Activated CD8-positive, alpha-beta T cell treated with anti-CD3 and anti-CD28 coated beads, Interleukin-2, amount 10 ng/mL, durations not matched to agents 7 days and 5 days (primary cell): ENCODE measurements around the gene SEMA5A. TPM values are rescaled to one million over a fixed set of nuclear protein-coding genes. Genes with fewer than 3 reads are reported as not detected.
A peak's percentile ranks its signal among the peaks of the same experiment; 100 is the strongest.

Experiments
- ATAC-seq: fragments of 150-1000 bp; cut with Tn5 transposase; one replicate; pipeline ENCODE4 v1.10.0; 2021; ENCODE audit warnings: moderate library complexity
- CTCF ChIA-PET: fragments of 350-600 bp; sonication (Branson Sonifier 250); formaldehyde crosslinking; loops from one replicate; lab custom pipeline; 2021; ENCODE audit warnings: antibody characterized with exemption; lab: Charles Lee
- POLR2A ChIA-PET: fragments of 350-600 bp; sonication (Branson Sonifier 250); formaldehyde crosslinking; loops from one replicate; lab custom pipeline; 2021; ENCODE audit warnings: antibody characterized with exemption; lab: Charles Lee
- DNase-seq: peaks from one replicate; pipeline ENCODE4 v3.0.0-alpha.2; 2020
- H3K27ac Mint-ChIP-seq: one replicate; pipeline ENCODE4 v1.8.0; 2021; ENCODE audit warnings: mild to moderate bottlenecking, mixed read lengths
- H3K27me3 Mint-ChIP-seq: one replicate; pipeline ENCODE4 v1.8.0; 2021; ENCODE audit warnings: low read depth, mixed read lengths
- H3K36me3 Mint-ChIP-seq: one replicate; pipeline ENCODE4 v1.8.0; 2021; ENCODE audit warnings: low read depth, mixed read lengths
- H3K4me1 Mint-ChIP-seq: one replicate; pipeline ENCODE4 v1.8.0; 2021; ENCODE audit warnings: low read depth, mixed read lengths
- H3K4me3 Mint-ChIP-seq: one replicate; pipeline ENCODE4 v1.8.0; 2021; ENCODE audit warnings: mild to moderate bottlenecking, mixed read lengths
- H3K9me3 Mint-ChIP-seq: one replicate; pipeline ENCODE4 v1.8.0; 2022; ENCODE audit warnings: mixed read lengths; ENCODE audit not compliant: insufficient read depth
- total RNA-seq, 2 experiments: library from RNA; stranded (reverse); gene quantifications; one replicate each; pipeline ENCODE4 v1.2.3, GENCODE V29; 2021

The SEMA5A gene
- total RNA-seq, 2 experiments from 2014 or later, result not detected

- Mint-ChIP-seq H3K4me1 (no peaks in the 10 kb centered on the region), H3K4me3 (no peak overlapping the region), H3K9me3 (no peaks in the 10 kb centered on the region), H3K27ac (no peak overlapping the region), H3K27me3 (no peaks in the 10 kb centered on the region), H3K36me3 (no peaks in the 10 kb centered on the region)
- POLR2A ChIA-PET, result no interaction called here
- ATAC-seq, result no peak
- CTCF ChIA-PET, result no interaction called here
- no peak for DNase-seq
Measured at GRCh38 chr5:9376363-9377117, 169.3 kb downstream of the SEMA5A start.

DNA sequence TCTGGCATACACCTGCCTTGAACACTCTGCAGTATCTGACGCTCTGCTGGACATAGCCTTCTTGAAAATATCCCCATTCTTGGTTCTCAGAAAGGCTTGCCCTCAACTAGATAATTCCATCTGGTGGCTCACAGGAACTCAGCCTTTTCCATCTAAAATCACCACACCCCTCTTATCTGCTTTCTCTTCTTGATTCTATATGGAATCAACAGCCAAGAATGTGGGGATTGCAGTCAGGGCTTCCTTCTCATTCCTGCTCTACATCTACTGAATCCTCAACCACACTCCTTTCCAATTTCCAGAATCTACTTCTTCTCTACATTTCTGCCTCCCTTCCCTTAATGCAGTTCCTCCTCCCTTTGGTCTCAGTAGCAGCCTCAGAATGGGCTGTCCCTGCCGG, 170.1 kb downstream of the SEMA5A start:
- Mint-ChIP-seq H3K4me3 (no peak overlapping the region), H3K4me1 (no peaks in the 10 kb centered on the region), H3K36me3 (no peaks in the 10 kb centered on the region), H3K27me3 (no peaks in the 10 kb centered on the region), H3K27ac (no peak overlapping the region), H3K9me3 (no peaks in the 10 kb centered on the region)
- ATAC-seq (no peak), DNase-seq (no peak)
- CTCF ChIA-PET, result no interaction called here
- POLR2A ChIA-PET, result no interaction called here

DNA sequence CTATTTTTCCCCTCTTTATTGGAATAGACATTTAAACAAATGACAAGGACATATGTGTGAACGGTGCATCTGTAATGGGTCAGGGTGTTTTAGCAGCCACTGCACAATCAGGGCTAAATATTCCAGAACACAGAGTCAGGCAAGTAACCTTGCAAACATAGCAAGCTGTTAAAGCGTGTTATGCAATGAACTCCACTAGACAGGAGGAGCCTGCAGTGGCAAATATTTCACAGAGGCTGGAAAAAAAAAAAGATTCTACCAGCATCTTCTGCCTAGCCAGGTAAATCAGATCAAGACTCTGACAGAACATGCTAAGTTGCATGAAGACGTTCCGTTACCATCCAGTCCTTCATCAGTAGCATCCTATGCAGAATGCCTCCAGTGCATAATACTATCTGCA, 171.8 kb downstream of the SEMA5A start:
- DNase-seq, result no peak
- ATAC-seq, result no peak
- H3K4me1 Mint-ChIP-seq, result no peaks in the 10 kb centered on the region
- POLR2A ChIA-PET, result no interaction called here
- no peaks in the 10 kb centered on the region for H3K36me3 Mint-ChIP-seq
- peaks cover 5% of the 10 kb centered on the region for H3K9me3 Mint-ChIP-seq
- no peaks in the 10 kb centered on the region for H3K27me3 Mint-ChIP-seq
- H3K4me3 Mint-ChIP-seq, result no peak overlapping the region
- H3K27ac Mint-ChIP-seq, result no peak overlapping the region
- CTCF ChIA-PET, result no interaction called here

- no peak for DNase-seq
- H3K4me3 Mint-ChIP-seq, result no peak overlapping the region
- peaks cover 5% of the 10 kb centered on the region for H3K9me3 Mint-ChIP-seq
- ChIA-PET CTCF (no interaction called here), POLR2A (no interaction called here)
- no peaks in the 10 kb centered on the region for H3K36me3 Mint-ChIP-seq
- no peak overlapping the region for H3K27ac Mint-ChIP-seq
- no peak for ATAC-seq
- no peaks in the 10 kb centered on the region for H3K4me1 Mint-ChIP-seq
- H3K27me3 Mint-ChIP-seq, result no peaks in the 10 kb centered on the region
Measured at GRCh38 chr5:9373571-9373970, 172.3 kb downstream of the SEMA5A start.

DNA sequence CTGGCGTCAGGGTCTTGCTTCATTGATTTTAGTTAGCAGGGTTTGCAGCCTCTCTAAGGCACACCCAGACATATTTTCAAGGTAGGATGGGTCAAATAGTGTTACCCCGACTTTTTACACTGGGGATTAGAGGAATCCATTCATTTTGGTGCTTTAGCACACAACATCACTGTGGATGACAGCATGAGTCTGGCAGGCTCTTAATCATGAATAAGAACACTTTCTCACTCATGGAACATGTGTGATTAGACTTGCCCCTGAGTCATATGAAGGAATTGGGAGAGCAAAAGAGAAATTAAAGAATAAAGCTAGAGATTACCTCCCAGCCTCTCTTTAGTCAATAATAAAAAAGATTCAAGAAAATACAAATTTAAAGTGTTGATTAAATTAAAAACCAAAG, 175.6 kb downstream of the SEMA5A start:
- DNase-seq (no peak), ATAC-seq (no peak)
- peaks cover 5% of the 10 kb centered on the region for H3K9me3 Mint-ChIP-seq
- POLR2A ChIA-PET, result no interaction called here
- H3K27ac Mint-ChIP-seq, result no peak overlapping the region
- no peaks in the 10 kb centered on the region for H3K27me3 Mint-ChIP-seq
- H3K4me3 Mint-ChIP-seq, result no peak overlapping the region
- no peaks in the 10 kb centered on the region for H3K4me1 Mint-ChIP-seq
- H3K36me3 Mint-ChIP-seq, result no peaks in the 10 kb centered on the region
- CTCF ChIA-PET, result no interaction called here

DNA sequence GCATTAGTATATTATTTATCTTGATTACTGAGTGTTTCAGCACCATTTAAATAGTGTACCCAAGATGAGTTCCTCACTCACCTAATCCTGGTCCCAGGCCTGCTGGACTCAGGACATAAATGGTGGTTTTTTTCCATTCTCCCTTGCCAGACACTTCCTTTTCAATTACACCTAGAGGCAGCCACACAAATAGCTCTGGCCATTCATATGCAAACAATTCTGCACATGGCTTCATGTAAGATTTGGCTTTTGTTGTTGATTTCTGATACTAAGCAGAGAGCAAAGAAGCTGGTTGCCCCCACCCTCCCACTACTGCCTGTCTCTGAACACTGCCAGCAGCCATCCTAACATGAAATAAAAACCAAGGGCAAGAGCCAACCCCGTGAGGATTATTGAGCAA, 180.4 kb downstream of the SEMA5A start:
- H3K36me3 Mint-ChIP-seq, result no peaks in the 10 kb centered on the region
- H3K4me3 Mint-ChIP-seq, result no peak overlapping the region
- no peaks in the 10 kb centered on the region for H3K27me3 Mint-ChIP-seq
- no peak for DNase-seq
- peaks cover 5% of the 10 kb centered on the region for H3K9me3 Mint-ChIP-seq
- ChIA-PET POLR2A (no interaction called here), CTCF (no interaction called here)
- no peak for ATAC-seq
- no peaks in the 10 kb centered on the region for H3K4me1 Mint-ChIP-seq
- H3K27ac Mint-ChIP-seq, result no peak overlapping the region

DNA sequence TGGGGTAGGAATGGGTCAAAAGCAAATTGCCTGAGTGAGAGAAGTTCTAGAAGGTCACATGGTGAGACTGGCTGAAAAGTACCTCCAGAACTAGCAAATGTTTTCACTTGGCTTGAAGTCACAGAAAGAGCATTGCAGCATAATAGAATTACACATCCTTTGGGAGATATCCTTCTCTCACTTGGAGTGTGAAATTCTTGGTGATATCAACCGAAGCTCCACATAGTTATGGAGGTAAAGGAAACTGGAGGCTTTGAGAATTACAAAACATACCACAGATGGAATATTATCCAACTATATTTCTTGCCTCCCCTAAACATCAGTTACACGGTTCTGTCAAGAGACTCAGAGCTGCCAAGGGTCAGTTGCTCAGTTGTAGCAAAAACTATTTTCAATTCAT, 182.4 kb downstream of the SEMA5A start:
- Mint-ChIP-seq H3K4me3 (no peak overlapping the region), H3K4me1 (no peaks in the 10 kb centered on the region), H3K27ac (no peak overlapping the region), H3K27me3 (no peaks in the 10 kb centered on the region), H3K9me3 (no peaks in the 10 kb centered on the region), H3K36me3 (no peaks in the 10 kb centered on the region)
- DNase-seq (no peak), ATAC-seq (no peak)
- ChIA-PET POLR2A (no interaction called here), CTCF (no interaction called here)

DNA sequence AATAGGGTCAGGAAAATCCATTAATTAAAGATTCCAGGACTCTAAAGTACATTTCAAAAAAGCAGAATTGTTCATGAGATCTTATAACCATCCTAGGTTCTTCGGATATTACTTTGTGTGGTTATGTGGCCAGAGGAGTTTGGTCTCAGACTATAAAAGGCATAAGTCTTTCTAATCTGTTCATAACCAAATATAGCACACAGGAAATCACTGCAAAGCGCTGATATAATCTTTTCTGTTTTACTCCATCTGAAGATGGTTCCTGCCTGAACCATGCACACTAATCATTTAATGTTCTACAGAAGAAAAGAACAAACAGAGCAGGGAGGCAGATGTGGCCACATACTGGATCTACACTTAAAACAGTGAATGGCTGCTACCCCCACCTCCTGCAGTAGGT, 182.8 kb downstream of the SEMA5A start:
- no peaks in the 10 kb centered on the region for H3K27me3 Mint-ChIP-seq
- DNase-seq (no peak), ATAC-seq (no peak)
- H3K4me3 Mint-ChIP-seq, result no peak overlapping the region
- H3K27ac Mint-ChIP-seq, result no peak overlapping the region
- no peaks in the 10 kb centered on the region for H3K36me3 Mint-ChIP-seq
- ChIA-PET CTCF (no interaction called here), POLR2A (no interaction called here)
- no peaks in the 10 kb centered on the region for H3K4me1 Mint-ChIP-seq
- no peaks in the 10 kb centered on the region for H3K9me3 Mint-ChIP-seq

DNA sequence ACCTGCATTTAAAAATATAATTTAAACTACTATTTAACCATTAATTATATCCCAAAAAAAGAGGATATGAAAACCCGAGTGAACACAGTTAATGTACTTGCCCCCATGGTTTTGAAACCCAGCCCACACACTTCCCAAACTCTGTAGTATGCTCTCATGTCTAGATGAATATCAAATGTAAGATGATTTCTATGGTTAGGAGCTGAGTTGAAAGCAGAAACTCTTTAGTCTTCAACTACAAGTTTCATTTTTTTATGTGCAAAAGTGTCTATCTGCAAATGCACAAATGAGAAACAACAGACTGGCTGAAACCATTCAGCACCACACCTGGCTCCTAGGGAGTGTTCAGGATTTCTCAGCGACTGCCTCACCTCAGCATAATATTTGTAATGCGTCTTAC, 183.3 kb downstream of the SEMA5A start:
- no peak overlapping the region for H3K4me3 Mint-ChIP-seq
- no peaks in the 10 kb centered on the region for H3K9me3 Mint-ChIP-seq
- CTCF ChIA-PET, result no interaction called here
- H3K27me3 Mint-ChIP-seq, result no peaks in the 10 kb centered on the region
- H3K27ac Mint-ChIP-seq, result no peak overlapping the region
- DNase-seq (no peak), ATAC-seq (no peak)
- POLR2A ChIA-PET, result no interaction called here
- no peaks in the 10 kb centered on the region for H3K36me3 Mint-ChIP-seq
- no peaks in the 10 kb centered on the region for H3K4me1 Mint-ChIP-seq

DNA sequence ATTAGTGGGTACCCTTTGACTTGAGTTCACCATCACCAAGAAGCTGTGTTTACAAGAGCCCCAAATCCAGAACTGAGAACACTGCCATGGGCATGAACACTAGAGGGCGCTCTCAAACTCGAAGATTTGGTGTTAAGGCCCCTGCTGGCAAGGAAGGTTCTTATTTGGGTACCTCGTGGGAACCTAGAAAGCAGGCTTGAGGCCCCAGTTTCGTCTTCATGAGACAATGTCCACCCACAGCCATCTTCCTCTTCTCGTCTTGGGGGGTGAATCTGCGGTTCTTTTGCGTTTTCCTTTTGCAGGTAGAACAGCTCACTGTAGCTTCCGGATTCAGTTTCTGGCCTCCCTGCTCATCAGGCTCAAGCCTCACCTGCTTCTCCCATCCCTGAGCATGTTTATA, 184.0 kb downstream of the SEMA5A start:
- no peaks in the 10 kb centered on the region for H3K4me1 Mint-ChIP-seq
- H3K4me3 Mint-ChIP-seq, result no peak overlapping the region
- CTCF ChIA-PET, result no interaction called here
- DNase-seq, result peak; percentile 35
- ATAC-seq, result no peak
- no peak overlapping the region for H3K27ac Mint-ChIP-seq
- no peaks in the 10 kb centered on the region for H3K36me3 Mint-ChIP-seq
- POLR2A ChIA-PET, result no interaction called here
- no peaks in the 10 kb centered on the region for H3K27me3 Mint-ChIP-seq
- no peaks in the 10 kb centered on the region for H3K9me3 Mint-ChIP-seq

DNA sequence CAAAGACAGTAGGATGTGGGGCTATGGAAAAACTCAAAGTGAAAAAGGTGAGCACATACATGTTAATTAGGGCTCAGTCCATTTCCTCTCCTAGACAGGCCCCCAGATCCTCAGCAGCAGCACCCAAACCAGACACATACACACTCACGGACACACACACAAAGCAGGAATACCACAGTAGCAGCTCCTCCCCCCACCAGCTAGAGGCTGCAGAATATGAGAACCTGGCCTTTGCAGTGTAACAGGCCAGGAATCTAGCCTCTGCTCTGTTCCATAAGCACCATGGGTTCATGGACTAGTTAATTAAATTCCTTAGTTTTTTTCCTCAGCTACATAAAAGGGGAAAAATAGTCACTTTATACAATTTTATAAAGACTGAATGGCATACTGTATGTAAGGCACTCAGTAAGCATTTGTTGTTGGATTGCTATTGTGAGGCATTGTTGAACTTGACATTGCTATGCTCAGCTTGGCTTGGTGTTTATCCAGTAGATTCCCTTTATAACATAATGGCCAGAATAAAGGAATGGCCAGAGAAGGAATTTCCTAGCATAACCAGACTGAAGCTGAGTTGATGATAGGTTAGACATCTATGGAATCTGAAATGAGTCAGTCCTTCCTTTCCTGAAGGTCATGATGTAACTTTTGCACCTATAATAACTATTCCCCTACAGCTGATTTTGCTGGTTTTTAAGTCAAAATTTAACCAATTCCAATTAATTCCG, 186.8 kb downstream of the SEMA5A start:
- ChIA-PET CTCF (no interaction called here), POLR2A (no interaction called here)
- no peak overlapping the region for H3K27ac Mint-ChIP-seq
- H3K27me3 Mint-ChIP-seq, result no peaks in the 10 kb centered on the region
- H3K36me3 Mint-ChIP-seq, result no peaks in the 10 kb centered on the region
- DNase-seq, result no peak
- no peaks in the 10 kb centered on the region for H3K9me3 Mint-ChIP-seq
- no peaks in the 10 kb centered on the region for H3K4me1 Mint-ChIP-seq
- no peak overlapping the region for H3K4me3 Mint-ChIP-seq
- no peak for ATAC-seq

- no peak overlapping the region for H3K27ac Mint-ChIP-seq
- POLR2A ChIA-PET, result no interaction called here
- no peak overlapping the region for H3K4me3 Mint-ChIP-seq
- no peaks in the 10 kb centered on the region for H3K36me3 Mint-ChIP-seq
- no peak for DNase-seq
- no peaks in the 10 kb centered on the region for H3K27me3 Mint-ChIP-seq
- CTCF ChIA-PET, result no interaction called here
- H3K9me3 Mint-ChIP-seq, result no peaks in the 10 kb centered on the region
- H3K4me1 Mint-ChIP-seq, result no peaks in the 10 kb centered on the region
- no peak for ATAC-seq
Measured at GRCh38 chr5:9356351-9356825, 189.5 kb downstream of the SEMA5A start.
